ENCODE results near the gene UCHL1. TPM values are rescaled to one million over a fixed set of nuclear protein-coding genes. Genes with fewer than 3 reads are reported as not detected.

Gene UCHL1
- total and polyA plus RNA-seq, 2 of the 13 experiments (the other 11 are each of a cell fraction or from before 2014, with no cell fraction given), result not detected

DNA sequence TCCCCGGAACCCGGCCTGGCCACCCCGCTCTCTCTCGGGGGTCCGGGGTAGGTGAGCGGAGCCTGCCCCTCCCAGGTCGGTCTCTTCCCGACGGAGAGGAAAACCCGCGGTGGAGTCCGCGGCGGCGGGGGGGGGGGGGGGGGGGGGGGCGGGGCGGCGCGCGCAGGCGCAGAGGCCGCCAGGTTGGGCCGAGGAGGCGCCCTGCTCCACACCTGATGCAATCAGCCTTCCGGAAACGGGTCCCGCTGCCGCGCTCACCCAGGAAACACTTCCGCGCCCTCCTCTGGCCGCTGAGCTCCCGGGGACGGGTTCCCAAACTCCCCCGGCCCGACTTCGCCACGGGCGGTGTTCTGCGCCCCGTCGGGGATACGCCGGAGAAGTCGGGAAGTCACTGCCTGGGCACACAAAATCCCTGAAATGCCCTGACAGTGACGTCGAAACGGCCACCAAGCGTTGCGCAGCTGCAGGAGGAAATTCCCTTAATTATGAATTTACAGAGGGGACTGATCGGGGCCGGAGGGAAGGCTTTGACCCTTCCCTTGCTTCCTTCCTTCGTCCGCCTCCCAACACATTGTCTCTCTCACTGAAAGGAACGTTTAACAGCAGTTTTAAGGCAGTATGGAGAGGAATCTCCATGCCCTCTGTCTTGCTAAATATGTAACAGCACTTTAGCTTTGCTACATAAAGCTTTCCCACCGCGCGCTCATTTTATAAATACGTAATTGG lies 40.3 kb upstream of the UCHL1 start (continued):
- no peak for TF ChIP-seq ZBTB14 (CRISPR knock-in tag; IDR thresholded peaks at IDR 0.05)
- peak; percentile 83 for TF ChIP-seq IRF2 (CRISPR knock-in tag; IDR thresholded peaks at IDR 0.05)
- TF ChIP-seq, protein P1, sequence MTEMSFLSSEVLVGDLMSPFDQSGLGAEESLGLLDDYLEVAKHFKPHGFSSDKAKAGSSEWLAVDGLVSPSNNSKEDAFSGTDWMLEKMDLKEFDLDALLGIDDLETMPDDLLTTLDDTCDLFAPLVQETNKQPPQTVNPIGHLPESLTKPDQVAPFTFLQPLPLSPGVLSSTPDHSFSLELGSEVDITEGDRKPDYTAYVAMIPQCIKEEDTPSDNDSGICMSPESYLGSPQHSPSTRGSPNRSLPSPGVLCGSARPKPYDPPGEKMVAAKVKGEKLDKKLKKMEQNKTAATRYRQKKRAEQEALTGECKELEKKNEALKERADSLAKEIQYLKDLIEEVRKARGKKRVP (CRISPR knock-in tag; IDR thresholded peaks at IDR 0.05), result peak; percentile 73 to 98; a peak in 3 of 4 replicates
- TF ChIP-seq ZNF468 (CRISPR knock-in tag; IDR thresholded peaks at IDR 0.05), result no peak
- TF ChIP-seq TCF7L2 (IDR thresholded peaks at IDR 0.05; ENCODE audit: low read depth, low read length), result no peak
- no peak for TF ChIP-seq ZNF660 (CRISPR knock-in tag; IDR thresholded peaks at IDR 0.05; ENCODE audit: borderline replicate concordance, low read depth)
- TF ChIP-seq ZNF672 (CRISPR knock-in tag; IDR thresholded peaks at IDR 0.05), result no peak
- TF ChIP-seq ZFP90 (CRISPR knock-in tag; IDR thresholded peaks at IDR 0.05; ENCODE audit: borderline replicate concordance), result no peak
- 0 out of 2 replicates have a peak, but pooled peaks have one; percentile 15 for TF ChIP-seq MIER3 (CRISPR knock-in tag; IDR thresholded peaks at IDR 0.05; ENCODE audit: borderline replicate concordance)
- no peak for TF ChIP-seq FOXO4 (CRISPR knock-in tag; conservative IDR thresholded peaks at IDR 0.05)
- no peak for TF ChIP-seq ZNF20 (CRISPR knock-in tag; IDR thresholded peaks at IDR 0.05)
- TF ChIP-seq RORA (CRISPR knock-in tag; IDR thresholded peaks at IDR 0.05), result no peak
- TF ChIP-seq KAT8 (CRISPR knock-in tag; IDR thresholded peaks at IDR 0.05), result peak; percentile 92
- no peak for TF ChIP-seq GMEB2 (CRISPR knock-in tag; IDR thresholded peaks at IDR 0.05; ENCODE audit: low read depth)
- TF ChIP-seq NFKBIZ (CRISPR knock-in tag; IDR thresholded peaks at IDR 0.05), result no peak; the same call in 1 of the 2 replicates
- TF ChIP-seq POLR2G (IDR thresholded peaks at IDR 0.05; ENCODE audit: low read depth, low read length), result peak; percentile 95
- no peak for TF ChIP-seq NCOR1 (IDR thresholded peaks at IDR 0.05; ENCODE audit: borderline replicate concordance, low read length)
- TF ChIP-seq ONECUT2 (CRISPR knock-in tag; IDR thresholded peaks at IDR 0.05), result no peak
- TF ChIP-seq PRDM4 (CRISPR knock-in tag; IDR thresholded peaks at IDR 0.05; ENCODE audit: borderline replicate concordance), result no peak
- TF ChIP-seq SMARCC2 (IDR thresholded peaks at IDR 0.05), result no peak
- peak; percentile 90 for TF ChIP-seq ZMYM4 (CRISPR knock-in tag; IDR thresholded peaks at IDR 0.05)
- no peak for TF ChIP-seq ZNF337 (CRISPR knock-in tag; IDR thresholded peaks at IDR 0.05; ENCODE audit: borderline replicate concordance, low read depth)
- no peak for TF ChIP-seq ZNF569 (CRISPR knock-in tag; IDR thresholded peaks at IDR 0.05; ENCODE audit: borderline replicate concordance)
